ENCODE results near the gene UNC93A. TPM values are rescaled to one million over a fixed set of nuclear protein-coding genes. Genes with fewer than 3 reads are reported as not detected.

UNC93A gene
- total RNA-seq, 6 experiments from 2014 or later: not detected

- H3K9me3 Mint-ChIP-seq: peaks cover 11% of the 10 kb centered on the region
- TF ChIP-seq CTCF (IDR thresholded peaks at IDR 0.05): no peak
- no peaks in the 10 kb centered on the region for H3K4me1 Mint-ChIP-seq (ENCODE audit: low read depth)
- H3K27ac Mint-ChIP-seq: no peak overlapping the region
- H3K4me3 Mint-ChIP-seq: no peak overlapping the region
- H3K36me3 Mint-ChIP-seq (ENCODE audit: low read depth): no peaks in the 10 kb centered on the region
- no peak for DNase-seq
- H3K27me3 Mint-ChIP-seq (ENCODE audit: insufficient read depth): no peaks in the 10 kb centered on the region
Observed at GRCh38 chr6:167330750-167331149, 39.6 kb downstream of the UNC93A start.

GRCh38 chr6:167331565-167331964 lies 40.5 kb downstream of the UNC93A start:
- DNase-seq: no peak
- no peak for TF ChIP-seq CTCF (IDR thresholded peaks at IDR 0.05)
- peaks cover 10% of the 10 kb centered on the region for H3K9me3 Mint-ChIP-seq
- H3K4me1 Mint-ChIP-seq (ENCODE audit: low read depth): no peaks in the 10 kb centered on the region
- H3K4me3 Mint-ChIP-seq: no peak overlapping the region
- H3K27ac Mint-ChIP-seq: no peak overlapping the region
- no peaks in the 10 kb centered on the region for H3K27me3 Mint-ChIP-seq (ENCODE audit: insufficient read depth)
- no peaks in the 10 kb centered on the region for H3K36me3 Mint-ChIP-seq (ENCODE audit: low read depth)

GRCh38 chr6:167336844-167337630 lies 45.9 kb downstream of the UNC93A start:
- 0 out of 2 replicates have a peak, but pooled peaks cover 3% of the 10 kb centered on the region for H3K27me3 Mint-ChIP-seq (ENCODE audit: insufficient read depth)
- no peak overlapping the region for H3K27ac Mint-ChIP-seq
- H3K4me3 Mint-ChIP-seq: no peak overlapping the region
- peaks cover 33% of the 10 kb centered on the region; the same call in 1 of the 2 replicates for H3K9me3 Mint-ChIP-seq
- 0 out of 2 replicates have a peak, but pooled peaks cover 4% of the 10 kb centered on the region for H3K36me3 Mint-ChIP-seq (ENCODE audit: low read depth)
- no peak for DNase-seq
- no peaks in the 10 kb centered on the region for H3K4me1 Mint-ChIP-seq (ENCODE audit: low read depth)
- TF ChIP-seq CTCF (IDR thresholded peaks at IDR 0.05): no peak

GRCh38 chr6:167337675-167338449 lies 46.7 kb downstream of the UNC93A start:
- TF ChIP-seq CTCF (IDR thresholded peaks at IDR 0.05): no peak
- no peak overlapping the region for H3K4me3 Mint-ChIP-seq
- 0 out of 2 replicates have a peak, but pooled peaks cover 4% of the 10 kb centered on the region for H3K36me3 Mint-ChIP-seq (ENCODE audit: low read depth)
- H3K27ac Mint-ChIP-seq: no peak overlapping the region
- no peak for DNase-seq
- peaks cover 38% of the 10 kb centered on the region for H3K9me3 Mint-ChIP-seq
- H3K27me3 Mint-ChIP-seq (ENCODE audit: insufficient read depth): 0 out of 2 replicates have a peak, but pooled peaks cover 3% of the 10 kb centered on the region
- H3K4me1 Mint-ChIP-seq (ENCODE audit: low read depth): no peaks in the 10 kb centered on the region

GRCh38 chr6:167338541-167339117 lies 47.5 kb downstream of the UNC93A start:
- H3K27ac Mint-ChIP-seq: no peak overlapping the region

More at GRCh38 chr6:167338541-167339117, 47.5 kb downstream of the UNC93A start:
- TF ChIP-seq CTCF (IDR thresholded peaks at IDR 0.05): no peak
- H3K4me1 Mint-ChIP-seq (ENCODE audit: low read depth): no peaks in the 10 kb centered on the region
- peaks cover 38% of the 10 kb centered on the region for H3K9me3 Mint-ChIP-seq
- H3K27me3 Mint-ChIP-seq (ENCODE audit: insufficient read depth): 0 out of 2 replicates have a peak, but pooled peaks cover 3% of the 10 kb centered on the region
- DNase-seq: no peak
- 0 out of 2 replicates have a peak, but pooled peaks cover 4% of the 10 kb centered on the region for H3K36me3 Mint-ChIP-seq (ENCODE audit: low read depth)
- no peak overlapping the region for H3K4me3 Mint-ChIP-seq
